22Rv1 (cell line): Measurements from ENCODE around the gene DSCAM.

ENCODE experiments used
- ZFX ChIP-seq: fragments of 450-650 bp; IDR thresholded peaks from 2 replicates; pipeline ENCODE4 v1.6.1; 2017; ENCODE audit warnings: antibody characterized with exemption, borderline replicate concordance
- TF ChIP-seq, protein P1 (sequence below): fragments of 450-650 bp; IDR thresholded peaks from 2 replicates; pipeline ENCODE4 v1.5.1; 2017; ENCODE audit warnings: mild to moderate bottlenecking

- TF ChIP-seq, protein P1, sequence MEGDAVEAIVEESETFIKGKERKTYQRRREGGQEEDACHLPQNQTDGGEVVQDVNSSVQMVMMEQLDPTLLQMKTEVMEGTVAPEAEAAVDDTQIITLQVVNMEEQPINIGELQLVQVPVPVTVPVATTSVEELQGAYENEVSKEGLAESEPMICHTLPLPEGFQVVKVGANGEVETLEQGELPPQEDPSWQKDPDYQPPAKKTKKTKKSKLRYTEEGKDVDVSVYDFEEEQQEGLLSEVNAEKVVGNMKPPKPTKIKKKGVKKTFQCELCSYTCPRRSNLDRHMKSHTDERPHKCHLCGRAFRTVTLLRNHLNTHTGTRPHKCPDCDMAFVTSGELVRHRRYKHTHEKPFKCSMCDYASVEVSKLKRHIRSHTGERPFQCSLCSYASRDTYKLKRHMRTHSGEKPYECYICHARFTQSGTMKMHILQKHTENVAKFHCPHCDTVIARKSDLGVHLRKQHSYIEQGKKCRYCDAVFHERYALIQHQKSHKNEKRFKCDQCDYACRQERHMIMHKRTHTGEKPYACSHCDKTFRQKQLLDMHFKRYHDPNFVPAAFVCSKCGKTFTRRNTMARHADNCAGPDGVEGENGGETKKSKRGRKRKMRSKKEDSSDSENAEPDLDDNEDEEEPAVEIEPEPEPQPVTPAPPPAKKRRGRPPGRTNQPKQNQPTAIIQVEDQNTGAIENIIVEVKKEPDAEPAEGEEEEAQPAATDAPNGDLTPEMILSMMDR: no peak
- no peak for TF ChIP-seq ZFX
Measured at GRCh38 chr21:40284409-40284808, 562.5 kb downstream of the DSCAM start.
